Measurements from ENCODE around the gene NHERF2.

The NHERF2 gene

DNA sequence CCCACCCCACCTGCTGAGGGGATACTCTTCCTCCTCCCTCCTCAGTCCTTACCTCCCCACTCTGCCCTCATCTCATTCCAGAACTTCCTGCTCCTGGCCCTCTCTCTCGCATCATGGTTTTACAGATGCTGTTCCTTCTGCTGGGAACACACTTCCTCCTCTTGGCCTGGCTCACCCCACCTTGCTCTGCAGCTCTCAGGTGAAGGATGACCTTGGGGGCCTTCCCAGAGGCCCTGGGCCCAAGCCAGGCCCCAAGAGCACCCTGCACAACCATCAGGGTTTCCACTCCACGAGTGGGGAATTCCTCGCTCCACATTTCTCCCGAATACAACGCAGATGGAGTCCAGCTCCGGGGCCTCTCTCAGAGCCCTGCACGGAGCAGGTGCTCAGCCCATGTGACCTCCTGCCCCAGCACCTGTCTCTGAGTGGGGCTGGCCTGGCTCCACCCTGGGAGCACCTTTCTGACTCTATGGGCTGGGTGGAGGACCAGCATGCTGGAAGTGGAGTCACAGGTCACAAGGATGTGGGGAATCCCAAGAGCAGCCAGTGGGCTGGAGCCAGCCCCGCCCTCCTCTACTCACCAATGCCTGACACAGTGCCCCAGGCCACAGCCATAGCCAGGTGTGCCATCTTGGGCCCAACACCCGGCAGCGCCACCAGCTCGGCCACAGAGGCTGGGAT, 16.4 kb downstream of the NHERF2 start:
- H3K27ac ChIP-seq: no peak overlapping the region
- no peak for TF ChIP-seq CTCF (conservative IDR thresholded peaks at IDR 0.05)

- no peak for TF ChIP-seq CTCF (conservative IDR thresholded peaks at IDR 0.05)
- no peak overlapping the region for H3K27ac ChIP-seq
Measured at GRCh38 chr16:2043667-2044451, 17.2 kb downstream of the NHERF2 start.

GRCh38 chr16:2044541-2044940, 17.8 kb downstream of the NHERF2 start:
- no peak for TF ChIP-seq CTCF (conservative IDR thresholded peaks at IDR 0.05)
- no peak overlapping the region for H3K27ac ChIP-seq

- peak overlapping the region; percentile 81 for H3K27ac ChIP-seq
- no peak for TF ChIP-seq CTCF (conservative IDR thresholded peaks at IDR 0.05)
Measured at GRCh38 chr16:2045965-2046892, 19.5 kb downstream of the NHERF2 start.

DNA sequence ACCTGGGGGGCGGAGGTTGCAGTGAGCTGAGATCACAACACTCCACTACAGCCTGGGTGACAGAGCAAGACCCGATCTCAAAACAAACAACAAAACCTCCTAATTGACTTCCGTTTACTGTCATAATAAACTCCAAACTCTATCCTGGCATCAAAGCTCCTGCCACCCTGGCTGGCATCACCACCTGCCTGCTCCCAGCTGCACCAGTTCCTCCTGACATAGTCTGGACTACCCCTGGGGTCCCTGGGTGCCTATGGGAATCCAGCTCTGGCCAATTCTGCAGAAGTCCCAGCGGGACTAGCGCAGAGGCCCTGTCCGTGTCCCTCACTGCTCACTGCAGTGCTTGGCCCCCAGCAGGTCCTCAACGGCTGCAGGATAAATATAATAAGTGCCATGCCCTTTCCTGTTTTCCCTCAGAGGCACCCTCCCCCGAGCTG, 20.2 kb downstream of the NHERF2 start:
- peak overlapping the region; percentile 81 for H3K27ac ChIP-seq
- no peak for TF ChIP-seq CTCF (conservative IDR thresholded peaks at IDR 0.05)

- peak within 1 kb of the TSS; percentile 81 for H3K27ac ChIP-seq
- TF ChIP-seq CTCF (conservative IDR thresholded peaks at IDR 0.05): no peak; the same call in 1 of the 2 replicates
Measured at GRCh38 chr16:2047330-2048115, 20.8 kb downstream of the NHERF2 start, which contains the start of the genes NTHL1 and TSC2. NTHL1 (minus strand) TSS chr16:2047834; CDS start chr16:2047823, 11 bp downstream. TSC2 (plus strand) TSS chr16:2047985; CDS start chr16:2048616, 631 bp downstream.

Data from VCaP (cell line).